Fibroblast of skin of abdomen (primary cell): ENCODE results near the gene HDAC10.

Source experiments
- DNase-seq: peaks from one replicate; pipeline ENCODE4 v3.0.0-alpha.2; 2013

HDAC10 gene

GRCh38 chr22:50255607-50256006 lies 4.5 kb upstream of the HDAC10 start:
- no peak for DNase-seq

GRCh38 chr22:50255099-50255498 lies 4.0 kb upstream of the HDAC10 start:
- DNase-seq, result no peak

- DNase-seq, result no peak
These were observed 2.9 kb upstream of the HDAC10 start for GRCh38 chr22:50253941-50254340.

GRCh38 chr22:50253046-50253915 lies 2.2 kb upstream of the HDAC10 start:
- DNase-seq, result no peak

GRCh38 chr22:50252082-50253045 lies 1.3 kb upstream of the HDAC10 start:
- peak; percentile 54 for DNase-seq

- no peak for DNase-seq
These were observed 514 bp upstream of the HDAC10 start for GRCh38 chr22:50251477-50252081.

- DNase-seq, result no peak
These were observed 863 bp downstream of the HDAC10 start for GRCh38 chr22:50250249-50250554.

GRCh38 chr22:50249341-50250248 lies 1.5 kb downstream of the HDAC10 start:
- no peak for DNase-seq

GRCh38 chr22:50248196-50249081 lies 2.6 kb downstream of the HDAC10 start:
- DNase-seq, result no peak

GRCh38 chr22:50247748-50248147 lies 3.3 kb downstream of the HDAC10 start:
- DNase-seq, result peak; percentile 57

GRCh38 chr22:50246242-50247175 lies 4.6 kb downstream of the HDAC10 start:
- no peak for DNase-seq

GRCh38 chr22:50245214-50246072 lies 5.6 kb downstream of the HDAC10 start:
- DNase-seq, result no peak

- peak; percentile 91 for DNase-seq
These were observed 6.4 kb downstream of the HDAC10 start, which contains the start of gene TUBGCP6 for GRCh38 chr22:50244420-50245213. Gene TUBGCP6, minus strand, starts transcription at chr22:50245023. Its CDS starts 564 bp downstream, at chr22:50244459.

- DNase-seq, result no peak
These were observed 7.2 kb downstream of the HDAC10 start for GRCh38 chr22:50243685-50244419.

GRCh38 chr22:50242406-50242949 lies 8.6 kb downstream of the HDAC10 start:
- no peak for DNase-seq

- no peak for DNase-seq
These were observed 12.3 kb downstream of the HDAC10 start for GRCh38 chr22:50238755-50239154.
